Lower lobe of right lung (tissue), 2 donors: ENCODE results near the gene AADACL4. TPM values are rescaled to one million over a fixed set of nuclear protein-coding genes. Genes with fewer than 3 reads are reported as not detected.

Experiments
- ATAC-seq, 2 donors: fragments of 200-7000 bp; cut with Tn5 transposase; one replicate each; pipeline ENCODE4 v1.9.1; 2020 to 2022; ENCODE audit warnings: mild to moderate bottlenecking in 2 of 2, moderate library complexity in 2 of 2
- DNase-seq: peaks from one replicate; pipeline ENCODE4 v3.0.0-alpha.2; 2020
- H3K27ac ChIP-seq: fragments of 200-600 bp; one replicate; pipeline ENCODE4 v1.8.0; 2022
- H3K27me3 ChIP-seq: fragments of 200-600 bp; one replicate; pipeline ENCODE4 v1.8.0; 2022; ENCODE audit warnings: low read depth
- H3K36me3 ChIP-seq: fragments of 200-600 bp; one replicate; pipeline ENCODE4 v1.8.0; 2022; ENCODE audit warnings: mild to moderate bottlenecking
- H3K4me1 ChIP-seq: fragments of 200-600 bp; one replicate; pipeline ENCODE4 v1.8.0; 2022
- H3K4me3 ChIP-seq: fragments of 200-600 bp; one replicate; pipeline ENCODE4 v1.8.0; 2022; ENCODE audit warnings: mild to moderate bottlenecking
- H3K9me3 ChIP-seq: fragments of 200-600 bp; one replicate; pipeline ENCODE4 v1.8.0; 2022
- intact Hi-C: fragments of 100-400 bp; cut with DNase I; formaldehyde crosslinking; loops from one replicate; pipeline ENCODE4 v1.11.0; 2022
- total RNA-seq: library from RNA; stranded (reverse); fragmentation: NEBNext Ultra II Directional; extraction: Animal tissue kit (Norgen Biotek cat#: 25700); gene quantifications from one replicate; pipeline ENCODE4 v1.2.1, GENCODE V29; 2021
- TF ChIP-seq, protein P1 (sequence below): fragments of 200-600 bp; IDR thresholded peaks from one replicate; pipeline ENCODE4 v1.8.0; 2022; ENCODE audit warnings: antibody characterized with exemption, mild to moderate bottlenecking
- donor health status: DM: no; HTN: yes; CAD: no; lungs with severe emphysema.

Gene AADACL4
- total RNA-seq, 1 donor from 2014 or later, result not detected

DNA sequence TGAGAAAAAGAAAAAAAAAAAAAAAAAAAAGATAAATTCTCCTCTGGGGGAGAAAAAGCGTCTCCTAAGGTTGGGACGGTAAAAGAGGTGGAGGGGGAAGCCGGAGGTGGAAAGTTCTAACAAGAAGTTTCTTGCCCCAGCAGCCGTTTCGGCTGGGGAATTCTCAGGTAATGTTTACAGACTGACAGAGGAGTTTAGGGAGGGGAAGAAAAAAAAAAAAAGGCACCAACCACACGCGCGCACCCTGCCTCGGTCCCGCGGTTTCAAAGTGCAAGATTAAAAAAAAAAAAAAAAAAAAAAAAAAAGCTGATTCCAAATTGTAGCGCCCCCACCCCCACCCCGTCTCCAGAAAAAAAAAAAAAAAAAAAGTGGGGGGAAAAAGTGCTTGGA is 26.4 kb upstream of the AADACL4 start:
- Histone ChIP-seq H3K9me3 (no peaks in the 10 kb centered on the region), H3K4me1 (peaks cover 70% of the 10 kb centered on the region), H3K27me3 (no peaks in the 10 kb centered on the region), H3K4me3 (peak overlapping the region; percentile 85), H3K27ac (peak overlapping the region; percentile 88), H3K36me3 (peaks cover 12% of the 10 kb centered on the region)
- ATAC-seq (peak; percentile 3 to 31), DNase-seq (no peak)
- intact Hi-C loops, result no loop called here
- TF ChIP-seq, protein P1, sequence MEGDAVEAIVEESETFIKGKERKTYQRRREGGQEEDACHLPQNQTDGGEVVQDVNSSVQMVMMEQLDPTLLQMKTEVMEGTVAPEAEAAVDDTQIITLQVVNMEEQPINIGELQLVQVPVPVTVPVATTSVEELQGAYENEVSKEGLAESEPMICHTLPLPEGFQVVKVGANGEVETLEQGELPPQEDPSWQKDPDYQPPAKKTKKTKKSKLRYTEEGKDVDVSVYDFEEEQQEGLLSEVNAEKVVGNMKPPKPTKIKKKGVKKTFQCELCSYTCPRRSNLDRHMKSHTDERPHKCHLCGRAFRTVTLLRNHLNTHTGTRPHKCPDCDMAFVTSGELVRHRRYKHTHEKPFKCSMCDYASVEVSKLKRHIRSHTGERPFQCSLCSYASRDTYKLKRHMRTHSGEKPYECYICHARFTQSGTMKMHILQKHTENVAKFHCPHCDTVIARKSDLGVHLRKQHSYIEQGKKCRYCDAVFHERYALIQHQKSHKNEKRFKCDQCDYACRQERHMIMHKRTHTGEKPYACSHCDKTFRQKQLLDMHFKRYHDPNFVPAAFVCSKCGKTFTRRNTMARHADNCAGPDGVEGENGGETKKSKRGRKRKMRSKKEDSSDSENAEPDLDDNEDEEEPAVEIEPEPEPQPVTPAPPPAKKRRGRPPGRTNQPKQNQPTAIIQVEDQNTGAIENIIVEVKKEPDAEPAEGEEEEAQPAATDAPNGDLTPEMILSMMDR, result no peak

DNA sequence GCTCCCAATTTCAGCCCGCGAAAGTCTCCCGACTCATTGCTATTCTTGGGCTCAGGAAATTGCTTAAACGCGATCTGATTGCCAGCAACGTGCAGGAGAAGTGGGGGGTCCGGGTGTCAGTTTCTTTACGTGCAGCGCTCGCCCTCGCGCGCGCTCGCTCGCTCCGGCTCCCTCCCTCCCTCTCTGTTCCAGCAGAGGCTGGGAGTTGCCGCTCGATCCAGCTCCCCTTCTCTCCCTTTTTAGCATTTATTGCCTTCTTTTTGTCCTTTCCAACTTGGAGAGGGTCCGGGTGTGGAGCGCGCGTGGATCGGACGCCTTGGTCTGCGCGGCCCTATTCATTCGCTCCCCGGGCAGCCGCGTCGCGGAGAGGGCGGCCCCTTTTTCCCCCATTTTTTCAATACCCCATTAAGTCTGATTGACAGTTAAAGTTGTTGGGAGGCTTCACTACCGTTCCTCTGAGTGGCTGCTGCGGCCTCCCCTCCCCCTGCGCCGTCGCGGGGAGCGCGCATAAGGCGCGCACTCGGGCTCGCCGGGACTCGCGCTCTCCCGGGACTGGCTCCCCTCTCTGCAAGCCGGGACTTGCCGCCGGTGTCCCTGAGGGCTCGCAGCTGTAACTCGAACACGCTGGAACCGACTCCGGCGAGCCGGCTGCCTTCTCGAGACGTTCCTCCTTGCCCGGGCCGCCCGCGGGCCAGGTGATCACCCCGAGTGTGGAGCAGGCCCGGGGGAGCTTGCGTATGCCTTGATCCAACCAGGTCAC is 25.8 kb upstream of the AADACL4 start, which contains the start of gene DHRS3:
Gene DHRS3 (minus strand): TSS at position 310 of the 760 bp plus-strand sequence. CDS start 862 bp downstream, outside the sequence.
- TF ChIP-seq, protein P1, result no peak
- Histone ChIP-seq H3K4me3 (peak within 1 kb of the TSS; percentile 85), H3K4me1 (peaks cover 66% of the 10 kb centered on the region), H3K27me3 (no peaks in the 10 kb centered on the region), H3K36me3 (peaks cover 6% of the 10 kb centered on the region), H3K9me3 (no peaks in the 10 kb centered on the region), H3K27ac (peak within 1 kb of the TSS; percentile 88)
- ATAC-seq (peak; percentile 75 to 87), DNase-seq (peak; percentile 87)
- intact Hi-C loops, result no loop called here

DNA sequence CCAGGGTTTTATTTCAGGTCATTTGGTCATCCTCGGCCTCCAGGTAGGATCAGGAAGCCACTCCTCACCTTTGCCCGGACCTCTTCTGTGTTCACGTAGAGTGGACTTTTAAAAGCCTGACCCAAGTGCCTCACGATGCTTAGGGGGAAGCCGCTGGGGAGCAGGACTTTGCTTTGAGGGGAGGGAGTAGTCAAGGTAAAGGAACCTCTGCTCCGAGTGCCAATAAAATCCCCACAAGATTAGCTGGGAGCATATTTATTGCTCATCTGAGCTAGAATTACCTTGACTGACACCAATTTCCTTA is 25.3 kb upstream of the AADACL4 start:
- TF ChIP-seq, protein P1, result no peak
- peak overlapping the region; percentile 85 for H3K4me3 ChIP-seq
- intact Hi-C loops, result no loop called here
- H3K9me3 ChIP-seq, result no peaks in the 10 kb centered on the region
- DNase-seq (no peak), ATAC-seq (no peak)
- H3K36me3 ChIP-seq, result peaks cover under 1% of the 10 kb centered on the region
- peaks cover 60% of the 10 kb centered on the region for H3K4me1 ChIP-seq
- peak overlapping the region; percentile 88 for H3K27ac ChIP-seq
- H3K27me3 ChIP-seq, result no peaks in the 10 kb centered on the region

DNA sequence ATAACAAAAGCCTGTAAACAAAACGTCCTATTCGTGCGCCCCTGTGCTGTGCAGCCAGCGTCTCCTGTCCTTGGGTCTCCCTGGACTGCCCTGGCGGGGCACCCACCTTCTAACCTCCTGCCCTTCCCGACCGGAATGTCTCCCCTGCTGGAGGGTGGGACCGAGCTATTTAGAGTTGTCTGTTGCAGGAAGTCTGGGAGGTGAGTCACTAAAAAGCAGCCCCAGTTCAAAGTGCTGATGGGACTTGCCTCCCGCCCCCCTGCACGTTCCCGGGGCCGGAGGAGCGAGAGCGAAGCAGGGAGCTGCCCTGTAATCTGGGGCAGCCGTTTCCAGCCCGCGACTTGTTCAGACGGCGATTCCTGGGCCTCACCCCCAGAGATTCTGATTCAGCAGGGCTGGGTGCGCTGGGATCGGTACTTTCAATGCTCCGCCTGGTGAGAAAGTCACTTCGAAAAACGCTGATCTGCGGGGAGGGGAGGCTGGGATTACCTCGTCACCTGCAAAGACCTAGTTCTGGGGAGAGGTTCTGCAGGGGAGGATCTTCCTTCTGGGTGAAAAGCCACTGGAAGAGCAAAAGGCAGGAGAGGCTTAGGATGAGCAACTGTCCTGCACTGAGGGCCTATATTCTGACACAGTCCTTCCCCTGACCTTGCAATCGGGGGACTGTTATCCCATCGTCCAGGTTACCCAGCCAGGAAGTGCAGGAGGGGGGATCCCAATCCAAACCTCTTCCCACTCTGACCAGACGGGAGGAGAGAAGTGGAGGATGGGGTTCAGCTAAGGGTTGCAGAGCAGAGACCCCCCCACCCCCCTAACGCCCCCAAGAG is 24.7 kb upstream of the AADACL4 start:
- TF ChIP-seq, protein P1, result no peak
- peaks cover 55% of the 10 kb centered on the region for H3K4me1 ChIP-seq
- peak overlapping the region; percentile 85 for H3K4me3 ChIP-seq
- no peaks in the 10 kb centered on the region for H3K27me3 ChIP-seq
- ATAC-seq (peak; percentile 62 to 63), DNase-seq (peak; percentile 70)
- no peaks in the 10 kb centered on the region for H3K9me3 ChIP-seq
- H3K27ac ChIP-seq, result peak overlapping the region; percentile 88
- intact Hi-C loops, result no loop called here
- H3K36me3 ChIP-seq, result no peaks in the 10 kb centered on the region

DNA sequence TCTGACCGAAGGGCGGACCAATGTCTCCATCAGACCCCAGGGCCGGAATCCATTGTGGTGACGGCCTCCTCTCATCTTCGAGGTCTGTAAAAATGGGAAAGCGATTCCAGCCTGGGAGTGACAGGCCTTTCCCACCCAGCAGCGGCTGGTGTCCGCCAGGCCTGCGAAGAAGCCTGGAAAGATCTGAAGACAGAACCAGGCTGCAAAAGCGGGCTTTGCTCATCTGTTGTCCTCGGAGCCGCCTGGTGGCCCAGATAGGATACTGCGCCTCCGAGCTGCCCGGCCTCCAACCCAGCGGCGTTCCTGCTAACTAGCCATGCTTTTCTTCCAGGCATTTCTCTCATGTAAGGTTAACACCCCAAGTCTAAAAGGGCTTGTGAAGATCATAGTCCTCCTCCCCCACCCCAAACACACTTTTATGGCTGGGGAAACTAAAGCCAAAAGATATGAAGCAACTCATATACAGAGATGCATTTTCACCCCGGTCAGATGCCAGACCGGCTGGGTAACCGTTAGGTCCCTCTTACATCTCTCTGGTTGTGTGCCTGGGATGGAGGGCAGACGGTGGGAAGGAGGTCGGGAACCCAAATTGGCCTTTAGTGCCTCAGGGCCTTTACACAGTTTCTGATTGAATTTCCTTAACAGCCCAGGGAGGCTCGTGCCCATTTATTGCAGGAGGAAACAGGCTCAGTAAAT is 23.9 kb upstream of the AADACL4 start:
- no peaks in the 10 kb centered on the region for H3K27me3 ChIP-seq
- DNase-seq (peak; percentile 88), ATAC-seq (peak; percentile 70 to 82)
- peak overlapping the region; percentile 88 for H3K27ac ChIP-seq
- H3K9me3 ChIP-seq, result no peaks in the 10 kb centered on the region
- H3K4me3 ChIP-seq, result peak overlapping the region; percentile 85
- no peaks in the 10 kb centered on the region for H3K36me3 ChIP-seq
- TF ChIP-seq, protein P1, result peak; percentile 98
- H3K4me1 ChIP-seq, result peaks cover 47% of the 10 kb centered on the region
- intact Hi-C loops, result no loop called here
